ENCODE data around the gene APOA5. TPM values are rescaled to one million over a fixed set of nuclear protein-coding genes. Genes with fewer than 3 reads are reported as not detected.

APOA5 gene
- polyA plus RNA-seq, 1 donor from 2014 or later: not detected

DNA sequence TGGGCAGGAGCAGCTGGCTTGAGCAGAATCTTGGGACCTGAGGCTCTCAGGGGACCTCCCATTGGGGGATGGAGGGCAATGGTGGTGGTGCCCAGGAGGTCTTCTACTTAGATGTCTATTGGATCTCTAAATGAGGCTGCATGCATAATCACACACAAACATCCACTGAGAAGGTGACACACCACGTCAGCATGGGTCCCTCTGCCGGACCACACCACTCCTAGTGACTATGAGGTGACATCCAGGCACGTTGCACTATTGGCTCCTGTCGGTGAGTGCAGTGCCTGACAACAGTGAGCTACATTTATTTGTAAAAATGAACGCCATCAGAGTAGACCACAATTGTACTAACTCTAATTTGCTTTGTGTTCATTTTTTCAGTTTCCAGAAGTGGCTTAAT, 33.8 kb upstream of the APOA5 start:
- no peaks in the 10 kb centered on the region for H3K36me3 ChIP-seq (ENCODE audit: insufficient read depth, low read length)
- no peaks in the 10 kb centered on the region for H3F3A ChIP-seq (ENCODE audit: insufficient read depth, low read length, poor library complexity, severe bottlenecking)
- no peak overlapping the region for H3K4me2 ChIP-seq (ENCODE audit: low read length)
- no peak overlapping the region for H3K9ac ChIP-seq (ENCODE audit: low read length)
- no peaks in the 10 kb centered on the region for H3K9me3 ChIP-seq (ENCODE audit: low read length)
- no peak overlapping the region for H2AFZ ChIP-seq (ENCODE audit: low read depth, low read length)
- no peak overlapping the region for H3K4me3 ChIP-seq (ENCODE audit: low read length)
- H3K27ac ChIP-seq (ENCODE audit: low read length): no peak overlapping the region
- H4K20me1 ChIP-seq (ENCODE audit: insufficient read depth): no peaks in the 10 kb centered on the region
- TF ChIP-seq SMC3 (conservative IDR thresholded peaks at IDR 0.05; ENCODE audit: poor library complexity): no peak
- no peak for TF ChIP-seq TAF1 (IDR thresholded peaks at IDR 0.05; ENCODE audit: low read depth)
- no peak for TF ChIP-seq POLR2AphosphoS5 (IDR thresholded peaks at IDR 0.05)
- TF ChIP-seq, protein P1, sequence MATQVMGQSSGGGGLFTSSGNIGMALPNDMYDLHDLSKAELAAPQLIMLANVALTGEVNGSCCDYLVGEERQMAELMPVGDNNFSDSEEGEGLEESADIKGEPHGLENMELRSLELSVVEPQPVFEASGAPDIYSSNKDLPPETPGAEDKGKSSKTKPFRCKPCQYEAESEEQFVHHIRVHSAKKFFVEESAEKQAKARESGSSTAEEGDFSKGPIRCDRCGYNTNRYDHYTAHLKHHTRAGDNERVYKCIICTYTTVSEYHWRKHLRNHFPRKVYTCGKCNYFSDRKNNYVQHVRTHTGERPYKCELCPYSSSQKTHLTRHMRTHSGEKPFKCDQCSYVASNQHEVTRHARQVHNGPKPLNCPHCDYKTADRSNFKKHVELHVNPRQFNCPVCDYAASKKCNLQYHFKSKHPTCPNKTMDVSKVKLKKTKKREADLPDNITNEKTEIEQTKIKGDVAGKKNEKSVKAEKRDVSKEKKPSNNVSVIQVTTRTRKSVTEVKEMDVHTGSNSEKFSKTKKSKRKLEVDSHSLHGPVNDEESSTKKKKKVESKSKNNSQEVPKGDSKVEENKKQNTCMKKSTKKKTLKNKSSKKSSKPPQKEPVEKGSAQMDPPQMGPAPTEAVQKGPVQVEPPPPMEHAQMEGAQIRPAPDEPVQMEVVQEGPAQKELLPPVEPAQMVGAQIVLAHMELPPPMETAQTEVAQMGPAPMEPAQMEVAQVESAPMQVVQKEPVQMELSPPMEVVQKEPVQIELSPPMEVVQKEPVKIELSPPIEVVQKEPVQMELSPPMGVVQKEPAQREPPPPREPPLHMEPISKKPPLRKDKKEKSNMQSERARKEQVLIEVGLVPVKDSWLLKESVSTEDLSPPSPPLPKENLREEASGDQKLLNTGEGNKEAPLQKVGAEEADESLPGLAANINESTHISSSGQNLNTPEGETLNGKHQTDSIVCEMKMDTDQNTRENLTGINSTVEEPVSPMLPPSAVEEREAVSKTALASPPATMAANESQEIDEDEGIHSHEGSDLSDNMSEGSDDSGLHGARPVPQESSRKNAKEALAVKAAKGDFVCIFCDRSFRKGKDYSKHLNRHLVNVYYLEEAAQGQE (IDR thresholded peaks at IDR 0.05; ENCODE audit: borderline replicate concordance): no peak
- TF ChIP-seq RAD21 (conservative IDR thresholded peaks at IDR 0.05): no peak
- TF ChIP-seq, protein P2, sequence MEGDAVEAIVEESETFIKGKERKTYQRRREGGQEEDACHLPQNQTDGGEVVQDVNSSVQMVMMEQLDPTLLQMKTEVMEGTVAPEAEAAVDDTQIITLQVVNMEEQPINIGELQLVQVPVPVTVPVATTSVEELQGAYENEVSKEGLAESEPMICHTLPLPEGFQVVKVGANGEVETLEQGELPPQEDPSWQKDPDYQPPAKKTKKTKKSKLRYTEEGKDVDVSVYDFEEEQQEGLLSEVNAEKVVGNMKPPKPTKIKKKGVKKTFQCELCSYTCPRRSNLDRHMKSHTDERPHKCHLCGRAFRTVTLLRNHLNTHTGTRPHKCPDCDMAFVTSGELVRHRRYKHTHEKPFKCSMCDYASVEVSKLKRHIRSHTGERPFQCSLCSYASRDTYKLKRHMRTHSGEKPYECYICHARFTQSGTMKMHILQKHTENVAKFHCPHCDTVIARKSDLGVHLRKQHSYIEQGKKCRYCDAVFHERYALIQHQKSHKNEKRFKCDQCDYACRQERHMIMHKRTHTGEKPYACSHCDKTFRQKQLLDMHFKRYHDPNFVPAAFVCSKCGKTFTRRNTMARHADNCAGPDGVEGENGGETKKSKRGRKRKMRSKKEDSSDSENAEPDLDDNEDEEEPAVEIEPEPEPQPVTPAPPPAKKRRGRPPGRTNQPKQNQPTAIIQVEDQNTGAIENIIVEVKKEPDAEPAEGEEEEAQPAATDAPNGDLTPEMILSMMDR (IDR thresholded peaks at IDR 0.05; ENCODE audit: poor library complexity, severe bottlenecking): no peak
- TF ChIP-seq MXI1 (conservative IDR thresholded peaks at IDR 0.05; ENCODE audit: poor library complexity, severe bottlenecking): no peak
- no peak for TF ChIP-seq EP300 (conservative IDR thresholded peaks at IDR 0.05; ENCODE audit: poor library complexity, severe bottlenecking)
- no peak for TF ChIP-seq EZH2 (IDR thresholded peaks at IDR 0.05; ENCODE audit: borderline replicate concordance, insufficient read depth, low read length, poor library complexity, severe bottlenecking)
- no peaks in the 10 kb centered on the region for H3K79me2 ChIP-seq (replicated peaks; ENCODE audit: insufficient read depth, low read length)
- no peaks in the 10 kb centered on the region for H3K9me2 ChIP-seq (ENCODE audit: insufficient read depth, low read length)
- H3K27me3 ChIP-seq (ENCODE audit: insufficient read depth, low read depth, low read length): no peaks in the 10 kb centered on the region

DNA sequence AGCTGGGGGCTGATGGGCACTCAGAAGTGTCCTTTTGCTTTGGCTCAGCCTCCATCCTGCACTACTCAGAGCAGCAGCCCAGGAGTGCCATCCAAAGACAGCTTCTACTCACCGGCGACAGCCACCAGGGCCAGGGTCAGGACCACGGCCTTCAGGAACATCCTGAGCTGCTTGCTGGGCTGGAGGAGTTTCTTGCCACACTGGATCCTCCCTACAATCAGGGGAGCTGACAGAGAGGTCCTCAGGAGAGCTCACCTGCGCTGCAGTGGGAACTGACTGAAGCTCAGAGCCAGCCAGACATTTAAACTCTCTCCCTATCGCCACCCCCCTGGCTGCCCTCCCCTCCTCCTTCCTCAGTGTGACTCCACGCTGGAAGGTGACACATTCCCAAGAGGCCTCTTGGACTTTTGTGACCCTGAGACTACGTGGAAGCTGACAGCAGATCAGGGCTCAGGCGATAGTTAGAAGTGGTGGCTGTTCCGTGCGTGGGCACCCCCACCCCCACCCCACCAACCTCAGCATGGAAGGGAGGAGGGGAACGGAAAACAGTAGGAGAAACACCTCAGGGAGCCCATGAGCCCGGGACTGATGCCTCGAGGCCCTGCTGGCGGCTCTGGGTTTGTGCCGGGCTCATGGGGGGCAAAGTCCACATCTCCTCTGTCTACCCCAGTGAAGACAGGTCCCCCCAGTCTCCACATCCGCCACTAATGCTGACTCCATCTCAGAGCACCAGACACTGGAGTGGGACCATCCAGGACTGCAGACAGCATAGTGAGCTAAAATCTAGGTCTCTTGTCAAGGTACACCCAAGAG, 31.6 kb upstream of the APOA5 start, which contains the start of gene APOA4:
TSS of gene APOA4 (minus strand) at position 274 of the 813 bp plus-strand sequence. CDS start at position 161, 113 bp downstream.
- Histone ChIP-seq H4K20me1 (ENCODE audit: insufficient read depth) (no peaks in the 10 kb centered on the region), H3K9me3 (ENCODE audit: low read length) (no peaks in the 10 kb centered on the region), H3K4me2 (ENCODE audit: low read length) (no peak within 1 kb of the TSS), H3K79me2 (replicated peaks; ENCODE audit: insufficient read depth, low read length) (no peaks in the 10 kb centered on the region), H3K27me3 (ENCODE audit: insufficient read depth, low read depth, low read length) (no peaks in the 10 kb centered on the region), H2AFZ (ENCODE audit: low read depth, low read length) (no peak within 1 kb of the TSS), H3K27ac (ENCODE audit: low read length) (no peak within 1 kb of the TSS), H3K36me3 (ENCODE audit: insufficient read depth, low read length) (no peaks in the 10 kb centered on the region), H3K4me3 (ENCODE audit: low read length) (no peak within 1 kb of the TSS), H3K9ac (ENCODE audit: low read length) (no peak within 1 kb of the TSS), H3F3A (ENCODE audit: insufficient read depth, low read length, poor library complexity, severe bottlenecking) (no peaks in the 10 kb centered on the region), H3K9me2 (ENCODE audit: insufficient read depth, low read length) (no peaks in the 10 kb centered on the region)
- TF ChIP-seq, protein P1 (IDR thresholded peaks at IDR 0.05; ENCODE audit: borderline replicate concordance): no peak
- TF ChIP-seq EZH2 (IDR thresholded peaks at IDR 0.05; ENCODE audit: borderline replicate concordance, insufficient read depth, low read length, poor library complexity, severe bottlenecking) (no peak), EP300 (conservative IDR thresholded peaks at IDR 0.05; ENCODE audit: poor library complexity, severe bottlenecking) (no peak), TAF1 (IDR thresholded peaks at IDR 0.05; ENCODE audit: low read depth) (no peak), MXI1 (conservative IDR thresholded peaks at IDR 0.05; ENCODE audit: poor library complexity, severe bottlenecking) (no peak), POLR2AphosphoS5 (IDR thresholded peaks at IDR 0.05) (no peak), RAD21 (conservative IDR thresholded peaks at IDR 0.05) (no peak), SMC3 (conservative IDR thresholded peaks at IDR 0.05; ENCODE audit: poor library complexity) (no peak)
- TF ChIP-seq, protein P2 (IDR thresholded peaks at IDR 0.05; ENCODE audit: poor library complexity, severe bottlenecking): no peak
